ENCODE results near the gene TUBGCP4.

Gene TUBGCP4

GRCh38 chr15:43420435-43420834 is 49.5 kb downstream of the TUBGCP4 start:
- Histone ChIP-seq H3K27me3 (ENCODE audit: insufficient read depth, poor library complexity, severe bottlenecking) (no peaks in the 10 kb centered on the region), H3K27ac (replicated peaks) (no peak overlapping the region), H3K4me3 (replicated peaks; ENCODE audit: insufficient read depth, low read length) (no peak overlapping the region)
- TF ChIP-seq CTCF (IDR thresholded peaks at IDR 0.05; ENCODE audit: insufficient read depth, low read length) = no peak
- no peak for TF ChIP-seq SPI1 (IDR thresholded peaks at IDR 0.05; ENCODE audit: borderline replicate concordance, low read depth)
- TF ChIP-seq POLR2AphosphoS5 (IDR thresholded peaks at IDR 0.05; ENCODE audit: low read depth) = no peak
- TF ChIP-seq REST (IDR thresholded peaks at IDR 0.05; ENCODE audit: insufficient replicate concordance, low read depth) = no peak
- no peak for TF ChIP-seq GABPA (IDR thresholded peaks at IDR 0.05; ENCODE audit: low read depth)
- DNase-seq (ENCODE audit: low read depth in 1 of 2, low spot score in 1 of 2) = no peak

- no peak overlapping the region for H3K4me3 ChIP-seq (replicated peaks; ENCODE audit: insufficient read depth, low read length)
- no peak for DNase-seq (ENCODE audit: low read depth in 1 of 2, low spot score in 1 of 2)
- H3K27me3 ChIP-seq (ENCODE audit: insufficient read depth, poor library complexity, severe bottlenecking) = no peaks in the 10 kb centered on the region
- no peak overlapping the region for H3K27ac ChIP-seq (replicated peaks)
- TF ChIP-seq REST (IDR thresholded peaks at IDR 0.05; ENCODE audit: insufficient replicate concordance, low read depth) (no peak), GABPA (IDR thresholded peaks at IDR 0.05; ENCODE audit: low read depth) (no peak), CTCF (IDR thresholded peaks at IDR 0.05; ENCODE audit: insufficient read depth, low read length) (no peak), SPI1 (IDR thresholded peaks at IDR 0.05; ENCODE audit: borderline replicate concordance, low read depth) (no peak), POLR2AphosphoS5 (IDR thresholded peaks at IDR 0.05; ENCODE audit: low read depth) (no peak)
Observed at GRCh38 chr15:43420876-43421275, 50.0 kb downstream of the TUBGCP4 start.

GRCh38 chr15:43423793-43424192 is 52.9 kb downstream of the TUBGCP4 start:
- no peaks in the 10 kb centered on the region for H3K27me3 ChIP-seq (ENCODE audit: insufficient read depth, poor library complexity, severe bottlenecking)
- no peak overlapping the region for H3K4me3 ChIP-seq (replicated peaks; ENCODE audit: insufficient read depth, low read length)
- TF ChIP-seq SPI1 (IDR thresholded peaks at IDR 0.05; ENCODE audit: borderline replicate concordance, low read depth) = no peak
- TF ChIP-seq POLR2AphosphoS5 (IDR thresholded peaks at IDR 0.05; ENCODE audit: low read depth) = no peak
- no peak for TF ChIP-seq GABPA (IDR thresholded peaks at IDR 0.05; ENCODE audit: low read depth)
- TF ChIP-seq CTCF (IDR thresholded peaks at IDR 0.05; ENCODE audit: insufficient read depth, low read length) = no peak
- TF ChIP-seq REST (IDR thresholded peaks at IDR 0.05; ENCODE audit: insufficient replicate concordance, low read depth) = no peak
- DNase-seq (ENCODE audit: low read depth in 1 of 2, low spot score in 1 of 2) = no peak
- no peak overlapping the region for H3K27ac ChIP-seq (replicated peaks)

Data from HL-60 (cell line).